Kidney capillary endothelial cell (primary cell): ENCODE data around the gene SCRT2.
"Not testable (repeated sequence)": the region's sequence is repeated elsewhere in the genome, so short reads cannot be mapped to it uniquely, and the experiment has no call there.

Experiments used
- DNase-seq: peaks from one replicate; pipeline ENCODE4 v3.0.0-alpha.2; 2018; ENCODE audit warnings: low spot score

Gene SCRT2

DNA sequence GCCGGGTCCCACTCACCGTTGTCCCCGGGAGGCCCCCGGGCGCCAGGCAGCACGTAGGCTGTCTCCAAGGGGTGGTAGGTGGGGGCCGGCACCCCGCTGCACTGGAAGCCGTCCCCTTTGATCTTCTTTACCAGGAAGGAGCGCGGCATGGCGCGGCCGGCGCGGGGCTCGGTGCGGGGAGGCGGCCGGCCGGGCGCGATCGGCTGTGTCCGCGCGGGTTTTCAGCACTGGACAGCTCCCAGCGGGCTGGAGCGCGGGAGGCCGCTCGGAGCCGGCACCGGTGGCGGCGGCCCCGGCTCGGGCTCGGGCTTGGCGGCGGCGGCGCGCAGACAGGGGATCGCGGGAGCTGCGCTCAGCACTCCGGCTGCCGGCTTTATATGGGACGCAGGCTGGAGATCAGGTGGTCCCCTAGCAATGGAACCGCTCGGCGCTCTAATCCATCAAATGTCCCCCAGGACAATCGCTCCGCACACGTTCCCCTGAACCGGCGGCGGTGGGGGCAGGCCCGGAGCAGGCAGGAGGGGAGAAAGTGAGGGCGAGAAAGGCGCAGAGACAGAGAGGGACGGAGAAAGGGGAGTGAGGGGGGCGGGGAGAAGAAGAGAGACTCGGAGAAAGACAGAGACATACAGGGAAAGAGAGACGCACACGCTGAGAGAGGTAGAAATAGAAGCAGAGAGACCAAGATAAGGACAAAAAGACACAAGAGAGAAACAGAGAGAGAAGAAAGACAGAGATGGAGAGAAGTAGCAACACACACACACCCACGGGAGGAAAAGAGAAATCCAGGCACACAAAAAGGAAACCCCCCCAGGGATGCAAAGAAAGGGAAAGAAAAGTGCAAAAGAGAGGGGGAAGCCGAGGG, at the start of gene SCRT2:
Gene SCRT2 (minus strand): TSS at position 350 of the 862 bp plus-strand sequence. CDS start 201 bp downstream, at position 149.
- no peak for DNase-seq

DNA sequence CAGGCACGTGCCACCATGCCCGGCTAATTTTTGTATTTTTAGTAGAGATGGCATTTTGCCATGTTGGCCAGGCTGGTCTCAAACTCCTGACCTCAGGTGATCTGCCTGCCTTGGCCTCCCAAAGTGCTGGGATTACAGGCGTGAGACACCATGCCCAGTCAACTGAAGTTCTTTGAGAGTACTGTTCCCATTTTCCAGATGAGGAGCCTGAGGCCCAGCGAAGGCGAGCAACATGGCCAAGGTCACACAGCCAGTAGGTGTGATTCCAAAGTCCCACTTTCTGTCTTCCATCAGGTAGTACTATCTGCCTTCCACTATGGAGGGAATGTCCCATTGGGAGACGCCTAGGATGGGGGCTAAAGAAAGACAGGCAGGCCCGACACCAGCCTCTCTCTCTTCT, 49.2 kb upstream of the SCRT2 start:
- DNase-seq: not testable (repeated sequence)

DNA sequence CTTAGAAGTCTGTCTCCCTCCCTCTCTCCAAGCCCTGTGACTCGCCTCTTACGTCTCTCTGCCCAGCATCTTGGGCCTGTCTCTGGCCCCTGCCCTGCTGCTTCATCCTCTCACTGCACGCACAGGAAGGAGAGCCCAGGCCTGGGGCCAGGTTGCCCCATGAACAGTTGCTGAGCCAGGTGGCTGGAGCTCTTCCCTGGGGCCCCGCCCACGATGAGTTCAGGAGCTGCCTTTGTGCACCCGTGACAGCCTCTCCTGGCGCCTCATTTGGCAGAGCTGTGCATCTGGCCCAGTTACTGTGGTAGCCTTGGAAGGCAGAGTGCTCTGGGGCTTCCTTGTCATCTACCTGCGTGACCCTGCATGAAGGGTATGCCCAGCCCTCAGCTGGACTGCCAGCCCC, 48.2 kb upstream of the SCRT2 start:
- no peak for DNase-seq

DNA sequence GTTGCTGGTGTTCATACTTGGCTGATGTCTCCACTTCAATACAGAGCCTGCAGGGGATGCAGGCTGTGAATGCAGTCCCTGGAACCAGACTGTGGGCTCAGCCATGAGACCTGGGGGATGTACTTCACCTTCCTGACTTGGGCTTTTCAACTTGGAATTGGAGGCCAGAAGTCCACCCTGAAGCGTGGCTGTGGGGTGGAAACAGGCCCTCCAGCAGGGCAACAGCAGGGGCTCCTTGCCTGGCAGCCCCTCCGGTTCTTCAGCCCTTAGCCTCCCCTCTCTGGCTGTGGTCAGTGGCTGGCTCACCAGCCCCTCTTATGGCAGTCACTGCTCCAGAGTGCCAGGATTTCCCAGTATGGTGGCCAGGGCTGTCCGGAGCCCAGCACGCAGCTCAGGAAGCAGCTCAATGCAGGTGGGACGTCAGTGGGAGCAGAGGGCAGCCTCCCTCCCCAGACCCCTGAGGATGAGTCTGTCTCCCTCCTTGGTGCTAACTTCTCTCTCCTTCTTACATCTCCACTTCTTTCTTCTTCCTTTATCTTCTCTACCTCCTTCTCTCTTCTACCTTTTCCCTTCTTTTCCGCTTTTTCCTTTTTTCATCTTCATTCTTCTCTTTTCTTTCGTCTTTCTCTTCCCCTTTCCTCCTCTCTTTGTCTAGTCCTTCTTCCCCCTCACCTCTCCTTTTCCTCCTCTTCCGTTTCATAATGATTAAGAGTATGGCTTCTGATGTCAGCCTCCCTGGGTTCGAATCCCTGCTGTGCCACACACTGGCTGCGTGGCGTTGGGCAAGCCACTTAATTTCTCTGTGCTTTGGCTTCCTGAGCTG, 47.4 kb upstream of the SCRT2 start:
- no peak for DNase-seq

DNA sequence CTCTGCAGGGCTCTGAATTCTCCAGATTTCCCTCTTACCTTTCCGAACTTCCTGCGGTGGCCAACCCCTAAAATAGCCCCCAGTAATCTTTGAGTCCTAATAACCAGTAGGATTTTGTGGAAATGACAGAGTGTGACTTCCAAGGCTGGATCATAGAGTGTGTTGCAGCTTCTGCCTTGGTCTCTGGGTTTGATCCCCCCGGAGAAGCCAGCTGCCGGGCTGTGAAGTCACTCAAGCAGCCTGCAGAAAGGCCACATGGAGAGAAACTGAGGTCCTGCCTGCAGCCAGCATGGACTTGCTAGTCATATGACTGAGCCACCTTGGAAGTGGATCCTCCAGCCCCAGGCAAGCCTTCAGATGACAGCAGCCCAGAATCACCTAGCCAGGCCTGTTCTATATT, 46.3 kb upstream of the SCRT2 start:
- DNase-seq: no peak

DNA sequence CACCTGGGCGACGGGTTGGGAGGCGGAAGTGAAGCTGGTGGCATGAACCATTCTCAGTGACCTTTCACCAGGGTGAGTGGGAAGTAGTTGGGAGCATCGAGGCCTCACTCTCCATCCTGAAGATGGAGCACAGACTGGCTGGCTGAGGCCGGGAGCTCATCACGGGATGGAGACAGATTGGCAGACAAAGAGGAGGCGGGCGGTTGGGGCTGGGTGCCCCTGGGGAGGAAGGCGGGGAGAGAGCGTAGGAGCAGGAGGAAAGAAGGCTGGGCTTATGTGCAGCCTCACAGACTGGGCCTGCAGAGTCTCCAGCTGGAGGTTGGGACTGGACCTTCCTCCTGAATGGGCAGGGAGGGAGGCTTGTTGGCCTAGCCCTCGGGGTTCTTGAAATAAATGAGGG, 44.2 kb upstream of the SCRT2 start:
- DNase-seq: no peak

DNA sequence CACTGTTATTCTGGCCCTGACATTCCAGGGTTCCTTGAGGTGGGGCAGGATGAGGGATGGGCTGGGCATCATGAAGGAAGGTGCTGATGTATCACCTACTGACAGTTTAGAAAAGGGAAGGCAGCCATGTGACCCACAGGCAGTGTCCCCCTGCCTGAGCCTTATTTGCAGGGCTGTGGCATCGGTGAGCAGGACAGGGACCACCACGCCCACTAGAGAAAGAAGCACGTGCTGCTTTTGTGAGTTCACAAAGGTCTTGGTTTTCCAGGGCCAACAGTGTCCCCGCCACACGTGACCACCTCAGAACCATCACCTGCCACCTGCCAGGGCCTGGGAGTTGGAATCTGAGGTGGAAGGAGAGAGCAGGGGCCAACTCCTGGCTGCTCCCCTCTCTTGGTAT, 43.5 kb upstream of the SCRT2 start:
- DNase-seq: no peak

DNA sequence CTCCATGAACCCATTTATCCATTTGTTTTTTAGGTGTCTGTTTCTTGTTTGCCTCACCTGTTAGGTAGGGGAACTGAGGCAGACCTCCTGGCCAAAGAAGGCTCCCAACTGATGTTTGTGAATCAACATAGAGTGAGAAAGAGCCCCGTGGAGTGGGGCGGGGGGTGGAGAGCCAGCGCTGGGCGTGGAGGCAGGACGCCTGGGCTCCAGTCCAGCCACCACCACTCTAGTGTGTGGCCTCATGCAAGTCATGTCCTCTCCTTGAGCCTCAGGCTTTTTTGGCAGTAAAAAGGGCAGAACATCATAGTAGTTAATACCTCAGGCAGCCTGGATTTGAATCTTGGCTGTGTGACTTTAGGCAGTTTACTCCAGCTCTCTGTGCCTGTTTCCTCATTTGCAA, 42.2 kb upstream of the SCRT2 start:
- DNase-seq: no peak

DNA sequence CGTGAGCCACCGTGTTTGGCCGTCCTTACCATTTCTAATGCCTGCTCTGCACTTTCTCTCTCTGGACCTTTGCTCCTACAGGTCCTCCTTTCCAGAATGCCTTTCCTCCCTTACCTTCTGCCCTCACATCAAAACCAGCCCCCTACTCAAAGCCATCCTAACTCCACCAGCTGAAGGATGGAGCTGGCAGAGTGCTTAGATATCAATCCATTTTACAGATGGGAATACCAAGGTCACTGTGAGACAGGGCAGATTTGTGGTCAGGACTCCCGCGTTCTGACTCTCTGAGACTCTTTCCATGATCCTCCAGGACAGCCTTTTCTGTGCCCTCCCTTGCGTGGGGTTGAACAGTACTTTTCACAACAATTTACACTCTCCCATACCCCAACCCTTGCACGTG, 41.7 kb upstream of the SCRT2 start:
- DNase-seq: no peak

DNA sequence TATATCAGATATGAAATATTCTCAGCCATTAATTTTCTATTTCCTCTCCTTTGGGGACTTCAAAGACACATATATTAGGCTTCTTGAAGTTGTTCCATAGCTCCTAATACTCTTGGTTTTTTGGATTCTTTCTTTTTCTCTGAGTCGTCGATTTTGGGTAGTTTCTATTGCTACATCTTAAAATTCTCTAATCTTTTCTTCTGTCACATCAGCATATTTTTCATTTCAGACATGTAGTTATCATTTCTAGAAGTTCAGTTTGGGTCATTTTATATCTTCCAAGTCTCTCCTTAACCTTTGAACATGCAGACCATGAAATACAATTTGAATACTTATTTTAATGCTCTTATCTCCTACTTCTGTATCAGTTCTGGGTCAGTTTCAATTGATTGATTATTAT, 38.9 kb upstream of the SCRT2 start:
- no peak for DNase-seq

DNA sequence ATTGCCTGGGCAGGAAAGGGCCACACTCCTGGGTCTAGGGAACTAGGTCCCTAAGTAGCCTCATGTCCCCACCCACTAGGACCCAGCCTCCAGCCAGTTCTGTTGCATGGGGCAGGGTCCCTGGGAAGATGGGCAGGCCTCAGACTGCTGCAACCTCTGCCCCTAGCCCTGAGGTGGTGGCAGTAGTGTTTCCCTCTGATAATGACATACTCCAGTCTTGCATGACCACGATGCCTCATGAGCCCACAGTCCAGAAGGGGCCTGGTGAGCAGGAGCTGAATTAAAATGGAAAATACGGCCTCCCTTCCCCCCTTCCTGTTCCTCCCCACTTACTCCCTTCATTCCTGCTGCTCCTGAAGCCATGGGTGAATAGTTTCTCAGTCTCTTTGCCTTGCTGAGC, 36.0 kb upstream of the SCRT2 start:
- DNase-seq: no peak

DNA sequence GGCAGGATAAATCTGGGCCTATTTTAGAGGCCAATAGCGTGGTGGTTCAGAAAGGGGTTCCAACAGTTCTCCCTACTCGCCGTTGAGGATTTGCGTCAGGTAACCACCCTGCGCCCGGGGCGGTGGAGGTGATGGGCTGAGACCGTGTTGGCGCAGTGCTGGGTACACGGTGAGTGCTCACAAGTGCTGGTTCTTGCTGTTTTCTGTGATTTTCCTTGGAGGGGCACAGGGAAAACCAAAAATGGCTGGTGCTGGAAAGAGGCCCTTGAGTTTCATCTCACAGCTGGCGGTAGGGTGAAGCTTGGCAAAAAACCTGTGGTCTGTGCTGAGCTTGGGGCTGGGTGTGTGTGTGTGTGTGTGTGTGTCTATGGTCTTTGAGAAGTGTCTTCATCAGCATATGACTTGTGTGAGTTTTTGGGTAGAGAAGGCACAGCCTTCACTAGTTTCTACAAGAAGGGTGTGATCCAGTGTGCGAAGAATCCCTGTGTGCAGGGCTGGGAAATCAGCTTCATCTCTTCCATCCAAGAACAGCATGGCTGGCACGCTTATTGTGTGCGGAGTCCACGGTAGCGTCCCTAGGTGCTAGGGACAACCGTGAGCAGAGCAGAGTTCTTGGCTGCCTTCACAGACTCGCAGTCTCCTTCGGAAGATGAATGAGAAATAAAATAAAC, 35.3 kb upstream of the SCRT2 start:
- no peak for DNase-seq

DNA sequence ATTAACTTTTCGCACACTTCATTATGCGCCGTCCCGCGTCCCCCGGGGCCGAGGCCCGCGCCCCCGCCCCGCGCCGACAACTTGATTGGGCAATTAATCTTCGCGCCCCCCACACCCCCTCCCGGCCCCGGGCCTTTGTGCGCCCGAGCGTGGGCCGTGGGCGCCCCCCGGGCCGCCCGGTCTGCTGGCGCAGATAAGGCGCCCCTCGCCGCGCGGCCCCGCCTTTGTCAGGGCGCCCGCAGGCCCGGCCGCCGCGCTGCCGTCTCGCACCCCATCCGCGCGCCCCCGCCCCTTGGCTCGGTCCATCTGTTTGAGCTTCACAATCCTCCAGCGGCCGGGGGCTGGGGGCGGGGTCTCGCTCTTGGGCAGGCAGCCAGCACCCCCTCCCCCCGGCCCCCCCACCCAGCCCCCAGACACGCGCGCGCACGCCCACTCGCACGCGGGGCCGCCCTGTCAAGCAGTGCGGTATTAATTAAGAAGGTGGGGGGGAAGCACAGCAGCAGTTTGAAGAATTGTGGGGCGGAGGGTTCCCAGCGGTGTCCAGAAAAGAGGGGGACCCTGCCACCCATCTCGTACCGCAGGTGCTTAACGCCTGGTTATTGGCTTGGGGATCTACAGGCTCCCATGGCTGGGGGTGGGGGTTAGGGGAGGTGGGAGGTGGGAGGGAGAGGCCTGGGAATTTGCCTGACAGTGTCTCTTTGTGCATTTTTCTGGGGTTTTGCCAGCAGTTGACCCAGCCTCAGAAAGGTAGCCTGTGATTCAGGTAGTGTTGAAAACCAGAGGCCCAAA, 34.6 kb upstream of the SCRT2 start:
- DNase-seq: no peak

DNA sequence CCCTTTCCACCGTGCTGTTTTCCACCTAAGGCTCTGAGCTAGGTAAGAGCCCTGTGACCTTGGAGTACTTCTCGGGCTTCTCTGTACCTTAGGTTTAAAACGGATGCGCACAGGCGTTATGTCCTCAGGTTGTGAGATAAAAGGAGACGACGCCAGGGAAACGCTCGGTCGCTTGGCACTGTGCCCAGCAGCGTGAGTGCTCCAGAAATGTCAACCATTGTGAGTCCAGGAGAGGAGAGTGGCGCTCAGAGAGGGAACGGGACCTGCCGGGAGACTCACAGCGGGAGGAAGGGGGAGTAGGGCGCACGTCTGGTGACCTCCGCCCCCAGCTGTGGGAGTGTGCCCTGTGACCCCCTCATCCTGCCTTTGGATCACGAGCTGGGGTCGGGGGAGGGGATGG, 33.8 kb upstream of the SCRT2 start:
- DNase-seq: no peak

DNA sequence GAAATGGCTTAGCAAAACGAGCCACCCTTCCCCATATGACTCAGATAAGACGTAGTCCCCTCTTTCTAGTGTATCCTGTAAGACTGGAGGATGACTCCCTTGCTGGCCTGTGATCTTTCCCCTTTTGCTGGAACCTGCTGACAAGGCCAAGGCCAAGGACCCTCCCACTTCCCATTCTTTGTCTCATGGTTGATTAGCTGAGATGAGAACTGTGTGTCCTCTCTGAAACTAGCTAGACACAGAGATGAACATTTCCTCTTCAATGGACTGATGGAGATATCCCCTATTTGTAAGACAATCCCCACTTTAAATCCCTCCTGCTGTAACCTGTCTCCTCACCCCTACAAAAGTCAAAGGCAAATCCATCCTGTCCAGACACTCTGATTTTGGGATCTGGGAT, 33.4 kb upstream of the SCRT2 start:
- no peak for DNase-seq

DNA sequence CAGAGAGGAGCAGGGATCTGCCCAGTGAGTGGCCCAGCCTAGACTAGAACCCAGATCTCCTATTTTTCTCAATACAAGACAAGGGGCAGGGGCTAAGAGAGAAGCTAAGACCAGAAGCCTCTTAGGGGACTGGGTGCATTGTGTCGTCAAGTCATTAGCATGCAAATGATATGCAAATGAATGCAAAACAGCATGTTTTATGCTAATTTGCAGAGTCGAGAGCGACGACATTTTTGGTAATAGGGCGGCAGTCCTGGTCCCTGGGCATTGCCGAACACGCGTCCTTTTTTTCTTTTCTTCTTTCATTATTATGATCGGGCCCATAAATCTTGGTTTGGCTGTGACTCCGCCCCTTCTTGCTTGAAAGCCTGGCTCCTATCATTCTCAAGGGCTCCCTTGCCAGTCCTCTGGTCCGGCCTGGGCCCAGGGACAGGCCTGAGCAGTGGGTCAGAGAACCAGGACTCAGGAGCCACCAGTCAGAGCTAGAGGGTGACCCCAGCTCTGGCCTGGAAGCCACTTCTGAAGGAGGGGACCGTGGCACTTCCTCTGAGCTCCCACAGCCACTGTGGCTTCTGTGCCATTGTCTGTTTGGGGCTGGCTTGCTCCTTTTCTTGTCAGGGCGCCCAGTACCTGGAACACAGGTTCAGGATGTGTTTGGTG, 32.0 kb upstream of the SCRT2 start:
- DNase-seq: no peak

DNA sequence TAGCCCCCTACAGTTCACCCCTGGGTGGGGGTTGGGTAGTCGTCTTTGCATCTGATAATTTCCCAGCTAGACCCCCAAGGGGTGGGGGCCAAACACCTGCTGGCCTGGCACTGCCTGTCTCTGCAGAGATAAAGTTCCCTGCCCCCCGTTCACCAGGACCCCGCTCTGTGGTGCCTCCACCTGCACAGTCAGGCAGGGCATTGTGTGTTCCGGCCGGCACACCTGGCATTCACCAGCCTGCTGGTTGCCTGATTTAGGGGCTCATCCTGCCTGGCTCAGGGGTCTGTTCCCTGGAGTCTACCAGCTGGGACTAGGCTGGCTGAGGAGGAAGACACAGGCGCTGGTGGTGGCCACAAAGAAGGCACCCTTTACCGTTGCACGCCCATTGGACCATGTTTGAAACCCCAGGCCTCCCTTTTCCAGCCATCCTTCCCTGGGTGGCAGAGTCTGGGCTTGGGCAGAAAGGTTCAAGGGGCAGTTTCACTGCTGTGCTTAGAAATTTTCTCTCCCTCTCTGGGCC, 30.8 kb upstream of the SCRT2 start:
- no peak for DNase-seq

DNA sequence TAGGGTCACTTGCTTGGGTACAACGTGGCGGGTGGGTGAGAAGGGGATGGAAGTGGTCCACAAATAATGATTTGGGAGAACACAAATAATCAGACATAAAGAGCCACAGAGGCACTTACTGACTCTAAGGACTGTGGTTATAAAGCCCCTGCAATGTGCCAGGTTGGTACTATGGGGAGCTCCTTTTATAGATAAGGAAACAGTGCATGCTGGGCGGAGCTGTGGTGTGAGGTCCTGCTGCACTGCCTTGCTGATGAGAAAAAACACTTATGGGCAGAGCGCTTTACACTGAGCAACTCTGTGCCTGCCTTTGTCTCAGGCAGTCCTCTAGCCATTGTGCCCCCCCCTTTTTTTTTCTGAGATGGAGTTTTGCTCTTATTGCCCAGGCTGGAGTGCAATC, 29.1 kb upstream of the SCRT2 start:
- no peak for DNase-seq

DNA sequence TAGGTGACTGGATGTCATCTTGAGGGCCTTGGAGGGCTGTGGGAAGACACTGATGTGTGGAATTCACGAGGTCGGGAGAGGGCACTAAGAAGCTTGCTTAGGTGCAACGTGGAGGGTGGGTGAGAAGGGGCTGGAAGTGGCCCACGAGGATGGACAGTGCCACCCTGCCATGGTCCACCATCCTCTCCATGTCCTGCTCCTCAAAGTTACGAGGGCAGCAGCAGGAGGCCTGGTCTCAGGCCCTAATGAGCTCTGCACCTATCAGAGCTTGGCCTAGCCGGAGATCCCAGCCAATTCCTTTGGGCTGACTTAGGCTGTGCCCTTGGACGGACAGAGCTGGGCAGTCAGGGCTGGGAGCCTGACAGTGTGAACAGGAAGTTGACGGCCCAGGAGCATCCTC, 27.8 kb upstream of the SCRT2 start:
- no peak for DNase-seq

DNA sequence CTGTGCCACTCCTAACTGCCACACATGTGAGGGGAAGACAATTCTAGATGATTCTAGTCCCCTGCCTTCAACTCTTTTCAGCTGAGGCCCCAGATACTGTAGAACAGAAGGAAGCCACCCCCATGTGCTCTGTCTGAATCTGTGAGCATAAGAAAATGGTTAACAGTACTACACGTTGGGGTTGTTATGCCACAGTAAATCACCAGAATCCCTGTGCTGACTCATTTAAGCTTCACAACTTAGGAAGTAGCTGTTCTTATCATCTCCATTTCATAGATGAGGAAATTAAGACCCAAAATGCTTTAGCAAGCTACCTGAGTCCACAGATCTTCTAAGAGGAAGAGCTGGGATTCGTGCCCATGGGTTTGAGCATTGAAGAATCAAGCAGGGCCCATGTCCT, 27.4 kb upstream of the SCRT2 start:
- DNase-seq: no peak

DNA sequence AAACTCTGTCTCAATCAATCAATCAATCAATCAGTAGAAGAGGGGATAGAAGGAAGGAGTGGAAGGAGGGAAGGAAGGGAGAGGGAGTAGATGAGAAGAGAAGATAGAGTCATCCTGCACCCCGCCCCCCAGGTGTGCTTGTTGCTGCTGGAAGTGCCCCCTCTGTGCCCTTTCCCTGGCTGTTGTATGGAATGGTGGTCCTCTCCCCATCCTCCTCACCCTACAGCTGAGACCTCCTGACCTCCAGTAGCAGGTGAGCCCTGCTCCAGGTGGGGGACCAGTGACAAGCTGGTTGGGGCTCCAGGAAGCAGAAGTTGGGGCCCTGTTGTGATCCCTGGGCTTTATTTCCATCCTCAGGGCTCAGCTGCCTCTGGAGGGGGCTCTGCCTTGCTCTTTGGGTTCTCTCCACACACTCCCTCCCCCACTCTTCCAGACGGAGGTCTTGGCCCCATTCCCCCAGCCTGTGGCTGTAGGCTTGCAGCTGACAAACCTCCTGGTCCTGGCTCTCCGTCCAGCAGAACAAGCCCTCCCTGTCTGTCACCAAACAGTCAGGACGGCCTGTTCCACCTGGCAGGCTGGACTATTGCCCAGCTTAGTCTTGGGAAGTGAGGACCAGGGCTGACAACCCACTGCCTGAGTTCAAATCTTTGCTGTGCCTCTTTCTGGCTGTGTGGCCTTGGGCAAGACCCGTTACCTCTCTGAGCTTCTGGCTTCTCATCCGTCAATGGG, 26.0 kb upstream of the SCRT2 start:
- DNase-seq: no peak
